GM12872 (cell line): ENCODE data around the gene ZNF177.

Experiments
- TF ChIP-seq, protein P1 (sequence below): IDR thresholded peaks from 3 replicates; pipeline ENCODE4 v1.5.1; 2011; ENCODE audit warnings: low read depth, mild to moderate bottlenecking, low read length, moderate library complexity; ENCODE audit not compliant: insufficient read depth

ZNF177 gene

DNA sequence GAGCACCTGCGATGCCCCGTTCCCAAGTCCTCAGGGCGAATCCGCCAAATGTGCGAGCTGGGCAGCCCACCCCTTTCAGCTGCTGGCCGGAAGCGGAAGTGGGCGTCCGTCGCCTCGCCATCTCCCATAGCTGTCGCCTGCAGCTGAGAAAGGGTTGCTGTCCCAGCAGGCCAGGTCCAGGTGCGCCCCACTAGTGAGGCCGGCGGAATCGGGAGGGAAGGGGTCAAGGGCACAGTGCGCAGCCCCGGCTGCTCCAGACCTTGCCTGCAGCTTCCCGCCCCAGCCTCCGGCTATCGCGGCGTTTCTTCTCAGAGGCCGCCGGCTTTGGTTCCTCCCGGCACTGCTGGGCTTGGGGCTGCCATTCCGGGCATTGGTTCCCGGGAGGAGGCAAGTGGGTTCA lies at the start of gene ZNF177:
Gene ZNF177, plus strand, starts transcription at position 109 of the 400 bp plus-strand sequence. CDS start 15,299 bp downstream, outside the sequence.
- TF ChIP-seq, protein P1, sequence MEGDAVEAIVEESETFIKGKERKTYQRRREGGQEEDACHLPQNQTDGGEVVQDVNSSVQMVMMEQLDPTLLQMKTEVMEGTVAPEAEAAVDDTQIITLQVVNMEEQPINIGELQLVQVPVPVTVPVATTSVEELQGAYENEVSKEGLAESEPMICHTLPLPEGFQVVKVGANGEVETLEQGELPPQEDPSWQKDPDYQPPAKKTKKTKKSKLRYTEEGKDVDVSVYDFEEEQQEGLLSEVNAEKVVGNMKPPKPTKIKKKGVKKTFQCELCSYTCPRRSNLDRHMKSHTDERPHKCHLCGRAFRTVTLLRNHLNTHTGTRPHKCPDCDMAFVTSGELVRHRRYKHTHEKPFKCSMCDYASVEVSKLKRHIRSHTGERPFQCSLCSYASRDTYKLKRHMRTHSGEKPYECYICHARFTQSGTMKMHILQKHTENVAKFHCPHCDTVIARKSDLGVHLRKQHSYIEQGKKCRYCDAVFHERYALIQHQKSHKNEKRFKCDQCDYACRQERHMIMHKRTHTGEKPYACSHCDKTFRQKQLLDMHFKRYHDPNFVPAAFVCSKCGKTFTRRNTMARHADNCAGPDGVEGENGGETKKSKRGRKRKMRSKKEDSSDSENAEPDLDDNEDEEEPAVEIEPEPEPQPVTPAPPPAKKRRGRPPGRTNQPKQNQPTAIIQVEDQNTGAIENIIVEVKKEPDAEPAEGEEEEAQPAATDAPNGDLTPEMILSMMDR: no peak

DNA sequence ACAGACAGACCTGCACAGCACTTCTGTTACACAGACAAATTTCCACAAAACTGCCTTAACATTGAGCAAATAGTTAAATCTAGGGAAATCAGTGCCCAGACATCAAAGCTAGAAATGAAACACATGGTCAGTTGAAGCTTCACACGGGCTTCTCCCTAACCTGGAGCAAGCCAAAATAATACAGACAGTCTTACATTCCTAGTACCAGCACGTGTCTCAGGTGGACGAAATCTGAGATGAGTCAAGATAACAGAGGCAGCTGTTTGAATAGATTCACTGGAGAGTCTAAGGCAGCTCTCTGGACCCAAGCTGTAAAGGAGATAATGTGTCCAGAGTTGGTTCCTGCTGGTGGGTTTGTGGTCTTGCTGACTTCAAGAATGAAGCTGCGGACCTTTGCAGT lies 49.1 kb upstream of the ZNF177 start:
- TF ChIP-seq, protein P1: no peak

DNA sequence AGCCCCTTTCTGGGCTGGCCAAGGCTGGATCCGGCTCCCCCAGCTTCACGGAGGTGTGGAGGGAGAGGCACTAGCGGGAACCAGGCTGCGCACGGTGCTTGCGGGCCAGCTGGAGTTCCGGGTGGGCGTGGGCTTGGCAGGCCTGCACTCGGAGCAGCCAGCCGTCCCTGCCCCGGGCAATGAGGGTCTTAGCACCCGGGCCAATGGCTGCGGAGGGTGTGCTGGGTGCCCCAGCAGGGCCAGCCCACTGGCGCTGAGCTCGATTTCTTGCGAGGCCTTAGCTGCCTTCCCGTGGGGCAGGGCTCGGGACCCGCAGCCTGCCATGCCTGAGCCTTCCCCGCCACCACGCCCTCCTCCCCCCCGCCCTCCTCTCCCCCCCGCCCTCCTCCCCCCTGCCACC lies 41.5 kb upstream of the ZNF177 start:
- TF ChIP-seq, protein P1: no peak

DNA sequence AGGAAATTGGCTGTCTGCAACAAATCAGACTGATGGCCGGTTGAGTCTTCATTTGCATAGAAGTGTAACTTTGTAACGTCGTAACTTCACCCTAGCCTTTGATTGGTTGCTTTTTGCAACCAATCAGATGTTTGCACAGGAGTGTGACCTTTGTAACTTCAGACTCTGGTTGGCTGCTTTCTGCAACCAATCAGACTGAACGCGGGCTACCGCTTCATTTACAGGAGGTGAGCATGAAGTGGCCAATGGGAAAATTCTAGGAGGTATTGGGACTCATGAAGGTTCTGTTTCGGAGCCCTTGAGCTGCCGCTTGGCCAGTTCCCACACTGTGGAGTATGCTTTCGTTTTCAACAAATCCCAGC lies 39.3 kb upstream of the ZNF177 start:
- TF ChIP-seq, protein P1: no peak

DNA sequence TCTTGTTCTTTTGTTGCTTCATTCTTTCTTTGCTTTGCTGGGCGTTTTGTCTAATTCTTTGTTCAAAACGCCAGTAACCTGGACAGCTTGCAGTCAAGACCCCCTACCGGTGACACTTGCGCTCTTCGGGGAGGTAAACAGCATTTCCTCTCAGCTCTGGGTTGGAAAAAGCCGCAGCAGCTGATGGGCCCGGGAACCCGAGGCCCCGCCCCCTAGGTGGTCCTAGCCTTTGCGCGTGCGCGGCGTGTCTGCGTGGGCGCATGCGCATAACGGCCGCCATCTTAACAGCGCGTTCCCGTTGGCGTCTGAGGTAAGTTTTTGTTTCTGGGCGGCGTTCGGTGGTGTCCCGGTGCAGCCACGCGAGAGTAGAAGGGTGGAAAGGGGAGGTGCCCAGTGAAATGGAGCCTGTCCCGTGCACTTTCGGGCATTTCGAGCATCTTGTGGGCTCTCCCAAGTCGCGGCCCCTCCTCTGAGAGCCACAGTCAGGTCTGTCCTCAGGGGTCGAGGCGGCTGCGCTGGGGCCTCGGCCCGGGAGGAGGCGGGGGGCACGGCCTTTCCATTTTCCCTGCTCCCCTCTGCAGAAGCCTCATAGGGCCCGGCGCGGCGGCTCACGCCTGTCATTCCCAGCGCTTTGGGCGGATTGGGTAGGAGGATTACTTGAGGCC lies 38.8 kb upstream of the ZNF177 start, which contains the start of gene ZNF559:
Gene ZNF559, plus strand, starts transcription at position 261 of the 665 bp plus-strand sequence. CDS start 14,371 bp downstream, outside the sequence.
- TF ChIP-seq, protein P1: peak; percentile 50; the same call in 2 of the 3 replicates

DNA sequence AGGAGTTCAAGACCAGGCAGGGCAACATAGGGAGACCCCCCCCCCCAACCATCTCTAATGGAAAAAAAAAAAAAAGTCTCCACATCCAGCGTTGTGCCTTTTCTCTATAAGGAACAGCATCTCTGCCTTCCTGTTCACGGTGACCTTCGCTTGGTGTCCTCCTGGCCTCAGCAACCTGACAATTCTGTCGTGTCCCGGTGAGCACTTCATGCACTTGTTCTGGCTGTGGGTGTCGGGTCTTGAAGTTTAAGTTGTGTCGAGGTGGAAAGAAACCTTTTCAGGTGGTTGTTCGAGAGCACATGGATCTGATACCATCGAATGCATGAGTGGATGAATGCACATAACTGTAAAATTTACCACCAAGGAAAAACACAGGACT lies 38.2 kb upstream of the ZNF177 start:
- TF ChIP-seq, protein P1: no peak

DNA sequence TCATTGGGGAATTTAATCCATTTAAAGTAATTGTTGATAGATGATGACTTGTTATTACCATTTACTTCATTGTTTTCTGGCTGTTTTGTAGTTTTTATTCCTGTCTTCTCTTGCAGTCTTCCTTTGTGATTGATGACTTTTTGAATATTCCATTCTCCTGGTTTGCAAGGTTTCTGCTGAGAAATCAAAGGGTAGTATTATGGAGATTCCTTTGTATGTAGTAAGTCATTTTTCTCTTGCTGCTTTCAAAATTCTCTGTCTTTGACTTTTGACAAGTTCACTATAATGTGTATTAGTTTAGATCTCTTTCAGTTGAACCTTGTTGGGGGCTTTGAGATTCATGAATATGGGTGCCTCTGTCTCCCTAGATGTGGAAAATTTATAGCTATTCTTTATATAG lies 32.8 kb upstream of the ZNF177 start:
- TF ChIP-seq, protein P1: no peak
